CD4-positive, alpha-beta T cell (primary cell): ENCODE data around the gene DUSP2. TPM values are rescaled to one million over a fixed set of nuclear protein-coding genes. Genes with fewer than 3 reads are reported as not detected.

Source experiments
- ATAC-seq: fragments of 200-7000 bp; cut with Tn5 transposase; one replicate; pipeline ENCODE4 v1.10.0; 2022; ENCODE audit warnings: mild to moderate bottlenecking; ENCODE audit not compliant: poor library complexity
- CTCF ChIA-PET: fragments of 350-600 bp; sonication (Branson Sonifier 250); formaldehyde crosslinking; loops from one replicate; lab custom pipeline; 2021; ENCODE audit warnings: antibody characterized with exemption, inconsistent platforms; lab: Charles Lee
- POLR2A ChIA-PET: fragments of 350-600 bp; sonication (Branson Sonifier 250); formaldehyde crosslinking; loops from one replicate; lab custom pipeline; 2021; ENCODE audit warnings: antibody characterized with exemption, inconsistent platforms; lab: Charles Lee
- DNase-seq, 14 experiments: peaks; one replicate each; pipeline ENCODE4 v3.0.0-alpha.2; 2013 to 2020; ENCODE audit warnings: mixed read lengths in 2 of 14
- H3K27ac ChIP-seq, 2 donors: one replicate each; pipeline versions ENCODE4 v1.5.1 to v1.7.0; 2013; ENCODE audit warnings: low read length in 2 of 2, low read depth in 1 of 2, mild to moderate bottlenecking in 1 of 2
- H3K27me3 ChIP-seq, 2 experiments: 1 replicate in 1 of 2; 2 replicates in 1 of 2; pipeline versions ENCODE4 v1.6.1 to v1.7.0; 2013; ENCODE audit warnings: low read length in 2 of 2, control low read depth in 1 of 2, mild to moderate bottlenecking in 1 of 2, moderate library complexity in 1 of 2; ENCODE audit not compliant: insufficient read depth in 2 of 2, control insufficient read depth in 1 of 2
- H3K36me3 ChIP-seq: one replicate; pipeline ENCODE4 v1.6.1; 2013; ENCODE audit warnings: low read length, control low read depth; ENCODE audit not compliant: insufficient read depth
- H3K4me1 ChIP-seq: one replicate; pipeline ENCODE4 v1.6.1; 2013; ENCODE audit warnings: low read length, control low read depth; ENCODE audit not compliant: insufficient read depth
- H3K4me3 ChIP-seq: one replicate; pipeline ENCODE4 v1.5.1; 2013; ENCODE audit warnings: mild to moderate bottlenecking, low read length, moderate library complexity
- H3K9me3 ChIP-seq, 2 experiments: 1 replicate in 1 of 2; 2 replicates in 1 of 2; pipeline versions ENCODE4 v1.6.1 to v1.7.0; 2013; ENCODE audit warnings: low read length in 2 of 2, mild to moderate bottlenecking in 2 of 2, control low read depth in 1 of 2, moderate library complexity in 1 of 2; ENCODE audit not compliant: control insufficient read depth in 1 of 2, insufficient read depth in 1 of 2
- H3K27ac Mint-ChIP-seq: one replicate; pipeline ENCODE4 v1.8.0; 2020; ENCODE audit warnings: mixed read lengths
- H3K27me3 Mint-ChIP-seq: one replicate; pipeline ENCODE4 v1.8.0; 2021; ENCODE audit warnings: mixed read lengths
- H3K36me3 Mint-ChIP-seq: one replicate; pipeline ENCODE4 v1.8.0; 2021; ENCODE audit warnings: low read depth, mixed read lengths
- H3K4me1 Mint-ChIP-seq: one replicate; pipeline ENCODE4 v1.8.0; 2021; ENCODE audit warnings: low read depth, mixed read lengths
- H3K4me3 Mint-ChIP-seq: one replicate; pipeline ENCODE4 v1.8.0; 2020; ENCODE audit warnings: mild to moderate bottlenecking, mixed read lengths
- H3K9me3 Mint-ChIP-seq: one replicate; pipeline ENCODE4 v1.8.0; 2020; ENCODE audit warnings: mixed read lengths
- intact Hi-C, 2 experiments: fragments of 100-400 bp; cut with DNase I in 1 of 2; cut with micrococcal nuclease in 1 of 2; formaldehyde crosslinking; loops; one replicate each; pipeline versions ENCODE4 v1.15.1 to v1.9.0; 2023 to 2025; cut with DNase I, micrococcal nuclease
- total RNA-seq, 174 experiments: library from RNA in 2 of 174; stranded (reverse) in 2 of 174; gene quantifications; one replicate each; pipeline ENCODE4 v1.2.3 and lab custom pipeline; 2021 to 2026
- TF ChIP-seq, protein P1 (sequence below): fragments of 200-600 bp; IDR thresholded peaks from one replicate; pipeline ENCODE4 v1.8.0; 2022; ENCODE audit warnings: antibody characterized with exemption, mild to moderate bottlenecking

DUSP2 gene
- total RNA-seq, 2 experiments from 2014 or later, result 728 to 730 TPM

DNA sequence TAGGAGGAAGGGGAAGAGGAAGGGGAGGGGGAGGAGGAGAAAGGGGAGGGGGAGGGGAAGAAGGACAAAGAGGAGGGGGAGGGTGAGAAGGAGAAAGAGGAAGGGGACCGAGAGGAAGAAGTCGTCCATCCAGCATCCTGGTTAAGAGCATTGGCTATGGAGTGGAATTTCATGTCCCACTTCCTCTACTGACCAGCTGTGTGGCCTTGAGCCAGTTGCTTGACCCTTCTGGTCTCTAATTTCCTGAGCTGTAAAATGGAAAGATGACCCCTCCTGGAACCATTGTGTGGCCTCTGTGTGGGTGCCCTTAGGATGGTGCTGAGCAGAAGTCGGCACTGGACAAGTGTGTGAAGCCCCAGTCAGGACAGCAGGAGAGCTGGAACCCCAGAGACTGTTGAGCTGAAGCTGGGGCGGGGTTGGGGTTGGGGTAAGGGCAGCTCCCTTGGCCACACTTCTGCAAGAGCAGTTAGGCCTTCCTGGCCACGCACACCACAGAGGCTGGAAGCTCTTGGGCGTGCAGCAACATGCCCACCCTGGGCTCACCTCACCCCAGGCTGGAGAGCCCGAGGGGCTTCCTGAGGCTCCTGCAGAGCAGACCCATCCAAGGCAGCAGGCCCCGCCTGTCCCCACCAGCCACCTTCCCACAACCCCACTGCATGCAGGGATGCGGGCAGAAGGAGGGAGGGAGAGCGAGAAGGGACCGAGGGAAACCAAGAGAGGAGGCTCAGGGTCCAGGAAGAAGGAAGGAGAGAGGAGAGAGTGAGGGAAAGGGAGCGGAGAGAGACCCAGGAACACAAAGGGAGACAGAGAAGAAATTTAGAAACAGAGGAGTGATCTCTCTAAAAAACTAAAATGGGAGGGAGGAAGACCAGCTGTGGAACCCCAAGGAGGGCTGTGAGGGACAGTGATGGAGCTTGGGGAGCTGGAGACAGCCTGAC, 45.1 kb downstream of the DUSP2 start:
- TF ChIP-seq, protein P1, sequence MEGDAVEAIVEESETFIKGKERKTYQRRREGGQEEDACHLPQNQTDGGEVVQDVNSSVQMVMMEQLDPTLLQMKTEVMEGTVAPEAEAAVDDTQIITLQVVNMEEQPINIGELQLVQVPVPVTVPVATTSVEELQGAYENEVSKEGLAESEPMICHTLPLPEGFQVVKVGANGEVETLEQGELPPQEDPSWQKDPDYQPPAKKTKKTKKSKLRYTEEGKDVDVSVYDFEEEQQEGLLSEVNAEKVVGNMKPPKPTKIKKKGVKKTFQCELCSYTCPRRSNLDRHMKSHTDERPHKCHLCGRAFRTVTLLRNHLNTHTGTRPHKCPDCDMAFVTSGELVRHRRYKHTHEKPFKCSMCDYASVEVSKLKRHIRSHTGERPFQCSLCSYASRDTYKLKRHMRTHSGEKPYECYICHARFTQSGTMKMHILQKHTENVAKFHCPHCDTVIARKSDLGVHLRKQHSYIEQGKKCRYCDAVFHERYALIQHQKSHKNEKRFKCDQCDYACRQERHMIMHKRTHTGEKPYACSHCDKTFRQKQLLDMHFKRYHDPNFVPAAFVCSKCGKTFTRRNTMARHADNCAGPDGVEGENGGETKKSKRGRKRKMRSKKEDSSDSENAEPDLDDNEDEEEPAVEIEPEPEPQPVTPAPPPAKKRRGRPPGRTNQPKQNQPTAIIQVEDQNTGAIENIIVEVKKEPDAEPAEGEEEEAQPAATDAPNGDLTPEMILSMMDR, result no peak
- CTCF ChIA-PET, result no interaction called here

DNA sequence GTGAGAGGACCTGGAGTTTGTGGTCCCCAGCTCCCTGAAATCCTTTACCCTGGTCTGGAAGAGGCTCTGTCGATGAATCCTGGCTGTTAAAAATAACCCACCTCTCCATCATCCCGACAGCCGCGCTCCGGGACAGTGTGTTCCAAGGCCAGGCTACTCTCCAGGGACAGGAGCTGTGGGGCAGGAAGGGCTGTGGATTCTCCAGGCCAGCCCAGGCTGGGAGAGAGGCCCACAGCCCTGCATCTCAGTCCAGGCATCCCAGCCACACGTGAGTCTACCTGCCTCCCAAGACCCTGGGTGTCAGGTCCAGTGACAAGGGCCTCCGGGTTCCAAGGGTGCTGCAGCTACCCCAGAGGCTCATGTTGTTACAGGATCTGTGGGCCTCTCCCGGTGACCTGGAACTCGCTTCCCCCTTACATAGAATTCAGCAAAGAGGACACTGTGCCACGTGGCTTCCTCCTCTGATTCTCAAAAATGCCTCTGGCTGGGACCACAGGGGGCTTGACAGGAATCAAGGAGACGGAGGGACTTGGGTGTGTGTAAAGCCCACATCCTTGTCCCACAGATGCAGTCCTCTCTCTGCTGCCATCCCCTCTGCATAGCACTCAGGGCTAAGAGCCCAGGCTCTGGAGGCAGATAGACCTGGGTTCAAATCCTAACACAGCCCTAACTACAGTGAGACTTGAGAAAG, 46.2 kb downstream of the DUSP2 start:
- CTCF ChIA-PET, result interaction anchor here (0.7 kb wide), 1 partner anchor 75 kb away, joined by 3 read pairs; no protein-coding TSS in a partner anchor

More for the DNA sequence above, 45.1 kb downstream of the DUSP2 start:
- H3K4me3 Mint-ChIP-seq, result no peak overlapping the region
- intact Hi-C loops, result no loop called here
- Histone ChIP-seq H3K27ac (no peak overlapping the region), H3K4me1 (no peaks in the 10 kb centered on the region), H3K27me3 (no peaks in the 10 kb centered on the region), H3K36me3 (no peaks in the 10 kb centered on the region), H3K9me3 (peaks cover 3 to 10% of the 10 kb centered on the region in 2 experiments), H3K4me3 (no peak overlapping the region)
- H3K4me1 Mint-ChIP-seq, result no peaks in the 10 kb centered on the region
- H3K27me3 Mint-ChIP-seq, result no peaks in the 10 kb centered on the region
- no peaks in the 10 kb centered on the region for H3K36me3 Mint-ChIP-seq
- DNase-seq (peak in 2 of 14 experiments; percentile 17 to 25), ATAC-seq (no peak)
- no peak overlapping the region for H3K27ac Mint-ChIP-seq
- POLR2A ChIA-PET, result no interaction called here
- no peaks in the 10 kb centered on the region for H3K9me3 Mint-ChIP-seq

More for the DNA sequence above, 46.2 kb downstream of the DUSP2 start:
- H3K4me3 ChIP-seq, result no peak overlapping the region
- ATAC-seq (no peak), DNase-seq (peak in 2 of 14 experiments; percentile 5 to 17)
- no peaks in the 10 kb centered on the region for H3K4me1 ChIP-seq
- no peak overlapping the region for H3K27ac ChIP-seq
- no peak overlapping the region for H3K27ac Mint-ChIP-seq
- no peaks in the 10 kb centered on the region for H3K36me3 Mint-ChIP-seq
- TF ChIP-seq, protein P1, result no peak
- no peaks in the 10 kb centered on the region for H3K36me3 ChIP-seq
- POLR2A ChIA-PET, result no interaction called here
- intact Hi-C loops, result no loop called here
- H3K4me3 Mint-ChIP-seq, result no peak overlapping the region
- no peaks in the 10 kb centered on the region for H3K27me3 ChIP-seq
- no peaks in the 10 kb centered on the region for H3K9me3 Mint-ChIP-seq
- H3K27me3 Mint-ChIP-seq, result no peaks in the 10 kb centered on the region
- no peaks in the 10 kb centered on the region for H3K4me1 Mint-ChIP-seq
- H3K9me3 ChIP-seq, result no peaks in the 10 kb centered on the region
